Measurements from ENCODE around the gene LAMC2.
"Not testable (repeated sequence)": the region's sequence is repeated elsewhere in the genome, so short reads cannot be mapped to it uniquely, and the experiment has no call there.

The LAMC2 gene

GRCh38 chr1:183239793-183240525 lies 53.9 kb downstream of the LAMC2 start:
- no peak for DNase-seq

DNA sequence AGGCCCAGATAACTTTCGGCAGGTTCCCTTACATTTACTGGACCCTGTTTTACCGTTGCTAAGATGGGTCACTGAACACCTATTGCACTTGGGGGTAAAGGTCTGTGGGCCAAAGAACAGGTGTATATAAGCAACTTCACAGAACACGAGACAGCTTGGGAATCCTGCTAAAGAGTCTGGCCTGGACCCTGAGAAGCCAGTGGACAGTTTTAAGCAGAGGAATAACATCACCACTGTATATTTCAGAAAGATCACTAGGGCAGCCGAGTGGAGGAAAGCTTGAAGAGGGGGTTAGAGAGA lies 54.4 kb downstream of the LAMC2 start:
- DNase-seq = no peak

DNA sequence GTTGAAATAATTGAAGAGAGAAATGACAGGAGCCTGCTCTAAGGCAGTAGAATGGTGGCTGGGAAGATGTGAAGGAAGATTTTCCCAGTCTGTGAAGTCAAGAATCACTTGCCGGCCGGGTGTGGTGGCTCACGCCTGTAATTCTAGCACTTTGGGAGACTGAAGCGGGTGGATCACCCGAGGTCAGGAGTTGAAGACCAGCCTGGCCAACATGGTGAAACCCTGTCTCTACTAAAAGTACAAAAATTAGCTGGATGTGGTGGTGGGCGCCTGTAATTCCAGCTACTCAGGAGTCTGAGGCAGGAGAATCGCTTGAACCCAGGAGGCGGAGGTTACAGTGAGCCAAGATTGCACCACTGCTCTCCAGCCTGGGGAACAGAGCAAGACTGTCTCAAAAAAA lies 54.8 kb downstream of the LAMC2 start:
- DNase-seq = not testable (repeated sequence)

DNA sequence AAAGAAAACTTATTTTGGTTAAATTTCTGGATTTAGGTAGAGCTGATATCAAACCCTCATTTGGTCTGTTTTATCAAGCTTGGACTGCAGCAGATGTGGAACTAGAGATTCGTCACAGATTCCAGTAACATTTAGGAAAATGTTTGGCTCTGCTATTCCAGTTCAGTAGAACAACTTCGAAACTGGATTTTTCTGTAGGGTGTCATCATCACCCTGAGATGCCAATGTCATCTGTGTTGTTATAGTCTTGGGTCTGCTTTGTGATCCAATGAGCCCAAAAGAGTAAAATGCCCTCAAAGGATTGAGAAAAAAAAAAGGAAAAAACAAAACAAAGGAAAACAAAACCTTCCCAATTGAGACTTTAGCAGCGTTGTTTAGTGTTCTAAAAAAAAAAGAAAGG lies 55.4 kb downstream of the LAMC2 start:
- DNase-seq = no peak

DNA sequence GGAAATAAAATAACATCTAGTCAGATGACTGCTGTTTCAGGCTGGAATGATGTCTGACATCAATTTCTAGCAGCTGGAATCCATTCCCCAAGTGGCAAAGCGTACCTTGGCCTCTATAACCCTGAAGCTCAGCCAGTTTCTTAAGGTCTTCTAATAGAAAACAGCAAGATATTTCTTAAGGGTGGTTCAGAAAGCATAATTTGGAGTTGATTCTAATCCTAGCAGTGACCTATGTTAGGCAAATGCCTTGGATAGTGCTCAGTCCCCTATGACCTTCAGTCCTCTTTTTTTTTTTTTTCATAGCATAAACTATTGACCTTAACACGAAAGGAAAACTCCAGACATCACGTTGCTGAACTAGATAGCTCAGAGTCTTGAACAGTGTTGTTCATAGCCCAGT lies 56.5 kb downstream of the LAMC2 start:
- no peak for DNase-seq

GRCh38 chr1:183243161-183244050 lies 57.3 kb downstream of the LAMC2 start:
- DNase-seq = no peak

DNA sequence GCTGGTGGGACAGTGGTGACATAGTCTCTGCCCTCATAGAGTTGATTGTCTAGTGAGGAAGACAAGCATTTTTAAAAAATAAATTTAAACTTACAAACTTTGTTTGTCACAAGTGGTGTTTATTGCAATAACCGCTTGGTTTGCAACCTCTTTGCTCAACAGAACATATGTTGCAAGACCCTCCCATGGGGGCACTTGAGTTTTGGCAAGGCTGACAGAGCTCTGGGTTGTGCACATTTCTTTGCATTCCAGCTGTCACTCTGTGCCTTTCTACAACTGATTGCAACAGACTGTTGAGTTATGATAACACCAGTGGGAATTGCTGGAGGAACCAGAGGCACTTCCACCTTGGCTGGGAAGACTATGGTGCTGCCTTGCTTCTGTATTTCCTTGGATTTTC lies 58.4 kb downstream of the LAMC2 start:
- DNase-seq = no peak

- no peak for DNase-seq
These were observed 59.3 kb downstream of the LAMC2 start for GRCh38 chr1:183245357-183245756.

DNA sequence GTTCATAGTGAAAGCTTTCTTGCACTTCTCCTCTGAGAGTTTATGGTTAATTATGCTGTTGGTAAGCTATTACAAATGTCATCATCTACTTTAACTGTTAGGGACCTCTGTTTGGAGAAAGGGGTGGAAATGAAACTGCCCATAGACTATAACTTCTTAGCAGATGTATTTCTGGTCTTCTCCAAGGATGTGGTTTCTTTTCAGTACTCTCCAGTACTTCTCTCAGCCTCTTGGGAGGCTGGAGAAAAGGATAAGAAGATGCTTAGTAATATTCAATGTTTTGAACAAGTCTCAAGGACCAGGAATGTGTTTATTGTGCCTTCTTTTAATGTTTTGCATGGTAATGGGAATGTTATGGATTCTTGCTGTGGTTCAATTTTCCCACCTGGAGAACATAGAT lies 60.4 kb downstream of the LAMC2 start:
- DNase-seq = no peak

- DNase-seq = no peak
These were observed 61.0 kb downstream of the LAMC2 start for GRCh38 chr1:183247066-183247465.

- no peak for DNase-seq
These were observed 61.4 kb downstream of the LAMC2 start for GRCh38 chr1:183247484-183247883.

DNA sequence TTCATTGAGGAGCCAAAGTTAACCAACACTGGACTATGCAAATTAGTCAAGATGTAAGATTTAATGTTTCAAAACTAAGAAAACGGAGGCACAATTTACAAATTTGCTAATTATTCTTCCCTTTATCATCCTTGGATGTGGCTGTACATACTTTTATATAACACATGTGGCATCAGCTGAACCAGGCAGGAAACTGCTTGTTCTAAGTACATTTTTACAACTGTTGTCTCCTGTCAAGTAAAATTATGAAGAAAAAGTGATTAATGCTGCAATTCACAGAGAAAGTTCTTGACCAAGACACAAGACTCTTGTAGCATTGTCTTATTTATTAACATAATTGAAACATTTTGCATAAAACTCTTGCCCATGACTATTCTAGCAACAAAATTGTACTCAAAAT lies 61.9 kb downstream of the LAMC2 start:
- no peak for DNase-seq

DNA sequence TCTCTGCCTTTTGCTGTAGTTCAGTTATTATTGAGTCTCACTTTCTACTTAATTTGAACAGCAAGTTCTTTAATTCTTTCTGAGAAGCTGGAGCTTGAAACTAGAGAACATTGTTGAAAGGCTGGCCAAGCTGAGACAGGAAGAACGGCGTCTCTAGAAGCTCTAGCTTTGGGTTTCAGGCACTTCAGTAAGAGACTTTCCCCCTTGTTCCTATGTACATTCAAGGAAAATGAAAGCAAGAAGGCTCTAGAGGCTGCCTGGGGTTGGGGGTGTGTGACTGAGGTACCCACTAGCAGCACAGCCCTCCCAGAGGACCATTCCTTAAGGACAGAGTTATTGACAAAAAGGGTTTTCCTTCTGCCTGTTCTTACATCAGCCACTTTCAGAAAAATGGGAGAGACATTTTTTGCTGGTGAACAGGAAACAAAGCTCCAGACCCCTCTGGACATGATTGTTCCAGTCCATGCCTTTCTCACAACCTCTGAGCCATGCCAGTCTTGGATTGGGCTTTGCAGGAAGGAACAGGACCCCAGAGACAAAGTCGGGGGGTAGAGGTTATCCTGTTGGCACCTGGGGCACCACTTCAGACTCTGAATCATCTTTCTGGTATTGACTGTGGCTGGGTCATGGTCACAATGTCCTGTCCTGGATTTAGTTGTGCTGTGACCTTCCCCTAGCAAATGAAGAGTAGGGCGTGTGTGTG lies 63.1 kb downstream of the LAMC2 start:
- DNase-seq = no peak

DNA sequence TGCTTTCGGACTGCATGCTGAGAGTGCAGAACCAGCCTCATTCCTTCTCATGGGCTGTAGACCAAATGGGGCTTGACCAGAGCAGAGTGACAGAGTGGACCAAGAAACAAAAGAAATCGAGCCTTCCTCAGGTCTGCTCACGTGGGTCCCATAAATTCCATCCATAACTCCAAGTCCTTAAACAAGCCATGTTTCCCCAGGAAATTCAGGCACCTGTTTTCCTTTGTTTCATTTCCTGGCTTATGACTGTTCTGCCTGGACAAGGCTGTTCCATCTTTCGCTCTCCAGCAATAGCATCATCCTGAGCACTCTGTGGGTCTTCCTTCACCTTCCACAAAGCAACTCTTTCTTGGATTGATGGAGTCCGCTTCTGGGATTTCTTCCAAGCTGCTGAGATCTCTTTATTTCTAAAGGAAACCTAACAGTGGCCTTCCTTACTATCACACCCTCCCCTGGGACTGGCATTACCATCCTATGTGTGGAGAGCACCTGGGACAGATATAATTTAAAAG lies 63.9 kb downstream of the LAMC2 start:
- no peak for DNase-seq

DNA sequence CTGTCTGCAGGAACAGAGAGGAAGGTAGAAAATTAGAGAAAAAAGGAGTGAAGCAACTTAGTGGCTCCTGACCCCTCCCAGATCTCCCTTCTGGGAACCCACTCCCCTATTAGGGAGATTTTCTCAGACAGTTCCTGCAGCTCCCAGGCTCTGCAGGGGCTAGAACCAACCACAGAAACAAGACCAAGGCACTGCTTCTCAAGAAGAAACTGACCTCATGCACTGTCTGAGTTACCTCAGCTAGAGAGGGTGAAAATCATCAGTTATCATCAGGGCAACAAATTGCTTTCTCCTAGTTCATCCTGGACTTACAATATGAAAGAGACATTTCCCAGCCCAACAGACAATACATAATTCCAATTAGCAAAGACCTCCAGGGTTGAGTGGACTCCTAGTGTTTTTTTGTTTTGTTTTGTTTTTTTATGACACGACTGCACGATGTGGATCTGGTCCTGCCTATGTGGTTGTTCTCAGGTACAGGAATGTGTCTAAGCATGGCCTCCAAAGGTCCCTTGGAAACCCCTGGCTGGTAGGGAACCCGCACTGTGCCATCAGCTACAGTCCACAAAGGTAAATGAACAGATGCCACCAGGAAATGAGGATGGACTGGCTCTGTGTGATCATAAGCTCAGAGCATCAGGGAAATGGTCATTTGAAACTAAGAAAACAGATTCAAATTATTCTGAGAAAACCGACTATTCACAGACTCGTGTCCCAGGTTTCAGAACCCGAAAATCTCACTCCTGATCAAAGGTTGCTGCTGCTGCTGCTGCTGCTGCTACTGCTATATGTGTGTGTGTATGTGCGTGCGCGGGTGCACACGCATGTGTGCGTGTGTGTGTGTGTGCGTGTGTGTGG lies 65.3 kb downstream of the LAMC2 start:
- DNase-seq = no peak

DNA sequence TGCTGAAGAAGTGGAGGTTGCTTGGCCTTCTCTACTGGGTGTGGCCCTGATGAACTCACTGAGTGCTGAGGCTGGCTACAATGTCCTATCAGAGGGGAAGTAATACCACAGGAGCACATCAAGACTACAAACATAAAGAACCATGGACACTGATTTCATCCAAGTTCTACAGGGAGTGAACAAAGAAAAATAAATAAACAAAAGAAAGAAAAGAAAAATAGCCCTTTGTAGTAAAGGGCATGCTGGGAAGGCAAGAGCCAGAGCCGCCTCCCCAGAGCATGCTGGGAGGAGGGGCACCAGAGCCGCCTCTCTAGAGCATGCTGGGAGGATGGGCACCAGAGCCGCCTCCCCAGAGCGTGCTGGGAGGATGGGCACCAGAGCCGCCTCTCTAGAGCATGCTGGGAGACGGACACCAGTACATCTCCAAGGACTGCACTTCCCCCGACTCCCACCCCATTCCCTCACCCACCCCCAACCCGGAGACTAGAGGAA lies 65.9 kb downstream of the LAMC2 start:
- no peak for DNase-seq

DNA sequence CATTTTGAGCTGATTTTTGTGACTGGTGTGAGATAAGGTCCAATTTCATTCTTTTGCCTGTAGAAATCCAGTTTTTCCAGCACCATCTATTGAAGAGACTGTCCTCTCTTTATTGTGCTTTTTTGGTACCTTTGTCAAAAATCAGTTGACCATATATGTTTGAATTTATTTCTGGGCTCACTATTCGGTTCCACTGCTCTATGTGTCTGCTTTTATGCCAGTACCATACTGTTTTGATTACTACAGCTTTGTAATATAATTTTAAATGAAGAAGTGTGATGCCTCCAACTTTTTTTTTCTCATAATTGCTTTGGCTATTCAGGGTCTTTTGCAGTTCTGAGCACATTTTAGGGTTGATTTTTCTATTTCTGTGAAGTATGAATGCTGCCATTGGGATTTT lies 69.0 kb downstream of the LAMC2 start:
- DNase-seq = no peak

DNA sequence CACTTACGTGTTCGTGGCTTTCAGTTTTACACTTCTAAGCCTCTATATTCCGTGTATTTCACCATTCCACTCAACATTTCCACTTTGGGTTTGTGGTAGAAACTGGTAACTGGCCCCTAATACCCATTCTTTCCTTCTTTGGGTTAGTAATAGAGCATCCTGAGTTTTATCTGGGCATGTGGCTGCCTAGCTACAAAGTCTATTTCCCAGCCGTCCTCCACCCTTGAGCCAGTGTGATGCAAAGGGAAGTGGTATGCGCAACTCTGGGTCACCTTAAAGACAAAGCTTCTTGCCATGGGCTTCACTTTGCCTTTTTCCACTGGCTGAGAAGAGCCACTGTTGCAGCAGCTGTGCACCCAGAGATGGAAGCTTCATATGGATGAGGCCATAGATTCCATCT lies 73.9 kb downstream of the LAMC2 start:
- DNase-seq = no peak

GRCh38 chr1:183262628-183263200 lies 76.7 kb downstream of the LAMC2 start:
- DNase-seq = no peak

GRCh38 chr1:183263886-183264602 lies 78.0 kb downstream of the LAMC2 start:
- no peak for DNase-seq
